ENCODE data around the gene BBS9. TPM values are rescaled to one million over a fixed set of nuclear protein-coding genes. Genes with fewer than 3 reads are reported as not detected.
A peak's percentile ranks its signal among the peaks of the same experiment; 100 is the strongest.

The BBS9 gene
- total and polyA plus RNA-seq, 9 of the 15 experiments (the other 6 are each of a cell fraction or from before 2014, with no cell fraction given) = 0.77 to 3.3 (median 2.4) TPM

DNA sequence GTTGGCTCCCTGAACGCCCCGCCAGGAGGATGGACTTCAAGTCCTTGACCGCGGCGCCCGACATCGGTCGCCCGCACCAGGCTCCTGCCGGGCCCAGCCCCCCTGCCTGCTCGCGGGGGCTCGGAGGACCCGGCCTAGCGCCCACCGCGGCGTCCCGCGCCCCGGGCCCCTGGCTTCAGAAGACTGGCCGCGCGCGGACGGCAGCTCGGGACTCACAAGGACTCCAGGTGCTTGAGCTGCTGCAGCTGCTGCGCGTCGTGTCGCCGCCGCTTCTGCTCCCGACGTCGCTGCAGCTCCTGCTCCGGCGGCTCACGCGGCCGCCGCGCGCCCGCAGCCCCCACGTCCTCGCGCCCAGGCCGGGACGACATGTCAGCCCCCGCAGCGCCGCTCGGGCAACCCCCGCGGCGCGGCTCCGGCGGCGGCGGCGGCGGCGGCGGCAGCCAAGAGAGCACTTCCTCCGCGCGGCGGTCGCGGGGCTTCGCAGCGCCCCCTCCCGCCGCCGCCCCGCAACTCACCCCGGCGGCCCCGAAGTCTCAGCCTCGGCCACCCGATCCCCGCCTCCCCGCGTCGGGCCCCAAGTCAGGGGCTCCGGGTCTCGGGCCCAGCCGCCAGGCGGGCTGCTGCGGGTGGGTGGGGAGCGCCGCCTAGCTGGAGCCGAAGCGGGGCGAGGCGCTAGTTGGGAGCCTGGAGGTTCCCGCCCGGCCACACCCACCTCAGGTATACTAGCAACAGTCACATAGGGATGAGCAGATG is 20.2 kb upstream of the BBS9 start, which contains the start of gene RP9 (continued):
- TF ChIP-seq, protein P1, sequence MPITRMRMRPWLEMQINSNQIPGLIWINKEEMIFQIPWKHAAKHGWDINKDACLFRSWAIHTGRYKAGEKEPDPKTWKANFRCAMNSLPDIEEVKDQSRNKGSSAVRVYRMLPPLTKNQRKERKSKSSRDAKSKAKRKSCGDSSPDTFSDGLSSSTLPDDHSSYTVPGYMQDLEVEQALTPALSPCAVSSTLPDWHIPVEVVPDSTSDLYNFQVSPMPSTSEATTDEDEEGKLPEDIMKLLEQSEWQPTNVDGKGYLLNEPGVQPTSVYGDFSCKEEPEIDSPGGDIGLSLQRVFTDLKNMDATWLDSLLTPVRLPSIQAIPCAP (CRISPR knock-in tag; IDR thresholded peaks at IDR 0.05; ENCODE audit: borderline replicate concordance) = no peak
- TF ChIP-seq ARNT (IDR thresholded peaks at IDR 0.05) (no peak), ZC3H4 (CRISPR knock-in tag; IDR thresholded peaks at IDR 0.05; ENCODE audit: borderline replicate concordance) (no peak), POLR2AphosphoS5 (IDR thresholded peaks at IDR 0.05; ENCODE audit: control insufficient read depth, insufficient read depth, low read depth, low read length) (peak; percentile 18; the same call in 1 of the 2 replicates), RBFOX2 (IDR thresholded peaks at IDR 0.05; ENCODE audit: low read depth, low read length) (peak; percentile 76), ZNF699 (CRISPR knock-in tag; IDR thresholded peaks at IDR 0.05; ENCODE audit: insufficient replicate concordance) (no peak)
- TF ChIP-seq, protein P2, sequence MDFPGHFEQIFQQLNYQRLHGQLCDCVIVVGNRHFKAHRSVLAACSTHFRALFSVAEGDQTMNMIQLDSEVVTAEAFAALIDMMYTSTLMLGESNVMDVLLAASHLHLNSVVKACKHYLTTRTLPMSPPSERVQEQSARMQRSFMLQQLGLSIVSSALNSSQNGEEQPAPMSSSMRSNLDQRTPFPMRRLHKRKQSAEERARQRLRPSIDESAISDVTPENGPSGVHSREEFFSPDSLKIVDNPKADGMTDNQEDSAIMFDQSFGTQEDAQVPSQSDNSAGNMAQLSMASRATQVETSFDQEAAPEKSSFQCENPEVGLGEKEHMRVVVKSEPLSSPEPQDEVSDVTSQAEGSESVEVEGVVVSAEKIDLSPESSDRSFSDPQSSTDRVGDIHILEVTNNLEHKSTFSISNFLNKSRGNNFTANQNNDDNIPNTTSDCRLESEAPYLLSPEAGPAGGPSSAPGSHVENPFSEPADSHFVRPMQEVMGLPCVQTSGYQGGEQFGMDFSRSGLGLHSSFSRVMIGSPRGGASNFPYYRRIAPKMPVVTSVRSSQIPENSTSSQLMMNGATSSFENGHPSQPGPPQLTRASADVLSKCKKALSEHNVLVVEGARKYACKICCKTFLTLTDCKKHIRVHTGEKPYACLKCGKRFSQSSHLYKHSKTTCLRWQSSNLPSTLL (IDR thresholded peaks at IDR 0.05) = no peak
- TF ChIP-seq, protein P3, sequence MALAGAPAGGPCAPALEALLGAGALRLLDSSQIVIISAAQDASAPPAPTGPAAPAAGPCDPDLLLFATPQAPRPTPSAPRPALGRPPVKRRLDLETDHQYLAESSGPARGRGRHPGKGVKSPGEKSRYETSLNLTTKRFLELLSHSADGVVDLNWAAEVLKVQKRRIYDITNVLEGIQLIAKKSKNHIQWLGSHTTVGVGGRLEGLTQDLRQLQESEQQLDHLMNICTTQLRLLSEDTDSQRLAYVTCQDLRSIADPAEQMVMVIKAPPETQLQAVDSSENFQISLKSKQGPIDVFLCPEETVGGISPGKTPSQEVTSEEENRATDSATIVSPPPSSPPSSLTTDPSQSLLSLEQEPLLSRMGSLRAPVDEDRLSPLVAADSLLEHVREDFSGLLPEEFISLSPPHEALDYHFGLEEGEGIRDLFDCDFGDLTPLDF (CRISPR knock-in tag; IDR thresholded peaks at IDR 0.05) = no peak

All from K562 (cell line).